Uterus (tissue), 2 donors: ENCODE data around the gene PTPRQ.

Experiments used
- CTCF ChIP-seq, 4 experiments: fragments of 200-600 bp in 2 of 4; fragments of 450-650 bp in 2 of 4; sonication (generic) in 2 of 4; IDR thresholded peaks; one replicate each; pipeline ENCODE4 v1.5.1; 2016 to 2019; ENCODE audit warnings: antibody characterized with exemption in 4 of 4, mild to moderate bottlenecking in 2 of 4, moderate library complexity in 1 of 4
- POLR2A ChIP-seq, 2 donors: fragments of 450-650 bp; IDR thresholded peaks; one replicate each; pipeline ENCODE4 v1.6.1; 2016; ENCODE audit warnings: antibody characterized with exemption in 2 of 2, mild to moderate bottlenecking in 1 of 2, moderate library complexity in 1 of 2

- TF ChIP-seq CTCF (IDR thresholded peaks at IDR 0.05) (no peak), POLR2A (IDR thresholded peaks at IDR 0.05) (no peak)
These were observed 234.0 kb downstream of the PTPRQ start for GRCh38 chr12:80677994-80678393.
